ENCODE data around the gene EXT2. TPM values are rescaled to one million over a fixed set of nuclear protein-coding genes. Genes with fewer than 3 reads are reported as not detected.

The EXT2 gene
- total and polyA plus RNA-seq, 4 donors: 18.0 to 95.3 (median 45.9) TPM

DNA sequence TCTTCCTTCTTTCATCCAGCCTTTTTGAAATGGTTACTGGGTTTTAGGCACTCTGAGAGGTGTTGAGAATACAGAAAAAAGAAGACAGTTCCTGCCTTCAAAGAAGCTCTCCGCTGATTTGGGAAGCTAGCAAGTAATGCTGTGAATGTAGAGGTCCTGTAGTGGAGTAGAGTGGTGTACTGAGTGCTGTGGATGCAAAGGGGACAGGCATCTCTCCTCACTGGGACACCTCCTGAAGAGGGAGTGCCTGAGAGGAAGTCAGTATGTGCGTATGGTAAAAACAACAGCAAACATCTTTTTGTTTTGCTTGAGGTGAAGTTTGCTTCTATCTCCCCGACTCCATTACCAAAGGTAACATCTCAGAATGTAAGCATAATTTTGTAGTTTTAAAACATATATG is 77.5 kb downstream of the EXT2 start:
- no peak overlapping the region for H3K27ac ChIP-seq (ENCODE audit: low read depth in 1 of 2, low read length in 1 of 2)
- no peaks in the 10 kb centered on the region for H3K9me3 ChIP-seq (ENCODE audit: control insufficient read depth in 4 of 4, insufficient read depth in 3 of 4, low read length in 3 of 4)
- DNase-seq (no peak), ATAC-seq (ENCODE audit: insufficient read depth, low FRiP score) (no peak)
- no peak overlapping the region for H3K4me3 ChIP-seq
- H3K27me3 ChIP-seq (ENCODE audit: control insufficient read depth in 3 of 3, insufficient read depth in 3 of 3, low read length in 2 of 3): no peaks in the 10 kb centered on the region
- H3K36me3 ChIP-seq (ENCODE audit: control insufficient read depth in 4 of 4, insufficient read depth in 4 of 4, low read length in 4 of 4): peaks cover 0 to 8% (median 2%) of the 10 kb centered on the region in 4 donors
- WGBS, 2 donors: 95 to 96% methylated on average over 3 of the region's 3 CpGs
- peaks cover 0 to under 1% (median 0%) of the 10 kb centered on the region in 5 donors for H3K4me1 ChIP-seq (ENCODE audit: control insufficient read depth in 5 of 5, insufficient read depth in 5 of 5, low read length in 5 of 5)
- no peak overlapping the region for H3K9ac ChIP-seq (ENCODE audit: insufficient read depth in 1 of 2, low read length in 2 of 2)
- TF ChIP-seq, protein P1, sequence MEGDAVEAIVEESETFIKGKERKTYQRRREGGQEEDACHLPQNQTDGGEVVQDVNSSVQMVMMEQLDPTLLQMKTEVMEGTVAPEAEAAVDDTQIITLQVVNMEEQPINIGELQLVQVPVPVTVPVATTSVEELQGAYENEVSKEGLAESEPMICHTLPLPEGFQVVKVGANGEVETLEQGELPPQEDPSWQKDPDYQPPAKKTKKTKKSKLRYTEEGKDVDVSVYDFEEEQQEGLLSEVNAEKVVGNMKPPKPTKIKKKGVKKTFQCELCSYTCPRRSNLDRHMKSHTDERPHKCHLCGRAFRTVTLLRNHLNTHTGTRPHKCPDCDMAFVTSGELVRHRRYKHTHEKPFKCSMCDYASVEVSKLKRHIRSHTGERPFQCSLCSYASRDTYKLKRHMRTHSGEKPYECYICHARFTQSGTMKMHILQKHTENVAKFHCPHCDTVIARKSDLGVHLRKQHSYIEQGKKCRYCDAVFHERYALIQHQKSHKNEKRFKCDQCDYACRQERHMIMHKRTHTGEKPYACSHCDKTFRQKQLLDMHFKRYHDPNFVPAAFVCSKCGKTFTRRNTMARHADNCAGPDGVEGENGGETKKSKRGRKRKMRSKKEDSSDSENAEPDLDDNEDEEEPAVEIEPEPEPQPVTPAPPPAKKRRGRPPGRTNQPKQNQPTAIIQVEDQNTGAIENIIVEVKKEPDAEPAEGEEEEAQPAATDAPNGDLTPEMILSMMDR (IDR thresholded peaks at IDR 0.05; ENCODE audit: control extremely low read depth, extremely low read depth): no peak

DNA sequence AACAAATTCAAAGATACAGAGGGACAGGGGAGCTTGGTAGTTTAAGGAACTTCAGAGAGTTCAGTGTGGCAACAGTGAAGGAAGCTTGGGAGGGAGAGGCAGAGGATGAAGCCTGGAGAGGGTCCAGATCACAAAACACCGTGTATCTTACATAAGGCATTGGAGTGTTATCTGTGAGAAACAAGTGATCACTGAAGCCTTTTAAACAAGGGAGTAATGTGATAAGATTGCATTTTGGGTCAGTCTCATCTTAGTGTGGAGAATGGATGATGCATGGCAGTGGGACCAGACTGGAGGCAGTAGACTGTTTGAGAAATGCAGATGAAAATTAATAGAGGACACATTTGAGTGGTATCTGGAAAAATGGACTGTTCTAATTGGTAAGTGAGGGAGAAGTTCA is 79.4 kb downstream of the EXT2 start:
- no peak overlapping the region for H3K4me3 ChIP-seq
- H3K9me3 ChIP-seq (ENCODE audit: control insufficient read depth in 4 of 4, insufficient read depth in 3 of 4, low read length in 3 of 4): no peaks in the 10 kb centered on the region
- H3K27ac ChIP-seq (ENCODE audit: low read depth in 1 of 2, low read length in 1 of 2): no peak overlapping the region
- no peaks in the 10 kb centered on the region for H3K27me3 ChIP-seq (ENCODE audit: control insufficient read depth in 3 of 3, insufficient read depth in 3 of 3, low read length in 2 of 3)
- H3K36me3 ChIP-seq (ENCODE audit: control insufficient read depth in 4 of 4, insufficient read depth in 4 of 4, low read length in 4 of 4): peaks cover 0 to 8% (median 2%) of the 10 kb centered on the region in 4 donors
- 44 to 63% methylated on average over 1 of the region's 1 CpG for WGBS, 2 donors
- ATAC-seq (ENCODE audit: insufficient read depth, low FRiP score): no peak
- H3K9ac ChIP-seq (ENCODE audit: insufficient read depth in 1 of 2, low read length in 2 of 2): no peak overlapping the region
- peaks cover 0 to 6% (median 0%) of the 10 kb centered on the region in 5 donors for H3K4me1 ChIP-seq (ENCODE audit: control insufficient read depth in 5 of 5, insufficient read depth in 5 of 5, low read length in 5 of 5)
- no peak for DNase-seq
- TF ChIP-seq, protein P1 (IDR thresholded peaks at IDR 0.05; ENCODE audit: control extremely low read depth, extremely low read depth): no peak

DNA sequence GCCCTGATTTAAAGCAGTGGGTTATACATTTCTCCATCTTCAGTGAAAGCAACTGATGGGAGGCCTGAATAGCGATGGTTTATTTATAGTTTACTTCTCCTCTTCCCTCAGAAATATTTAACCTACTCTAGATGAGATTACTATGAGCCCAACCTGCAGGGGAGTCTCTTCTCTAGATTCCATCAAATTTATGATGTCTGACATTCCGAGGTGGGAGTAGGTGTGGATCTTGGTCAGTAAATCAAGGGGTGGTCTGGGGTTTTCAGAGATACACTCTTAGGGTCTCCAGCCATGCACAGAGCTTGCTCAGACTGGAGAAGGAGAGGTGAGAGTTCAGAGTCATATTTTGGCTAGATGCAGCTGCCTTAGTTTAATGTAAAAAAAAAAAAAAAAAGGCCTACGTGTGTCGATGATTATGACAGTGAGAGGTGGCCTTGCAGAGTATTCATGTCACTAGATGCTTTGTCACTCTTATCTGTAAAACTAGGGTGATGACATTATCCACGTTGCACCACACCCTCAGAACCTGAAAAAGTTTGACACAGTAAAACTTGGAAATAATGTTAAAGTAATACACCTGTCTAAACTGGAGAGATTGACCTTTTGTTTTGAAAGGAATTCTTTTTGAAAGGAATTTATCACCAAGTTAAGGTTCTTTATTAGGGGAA is 81.2 kb downstream of the EXT2 start:
- no peak overlapping the region for H3K27ac ChIP-seq (ENCODE audit: low read depth in 1 of 2, low read length in 1 of 2)
- ATAC-seq (ENCODE audit: insufficient read depth, low FRiP score): no peak
- TF ChIP-seq, protein P1 (IDR thresholded peaks at IDR 0.05; ENCODE audit: control extremely low read depth, extremely low read depth): no peak
- WGBS, 2 donors: 65 to 84% methylated on average over 5 of the region's 5 CpGs
- peaks cover 0 to 6% (median 0%) of the 10 kb centered on the region in 5 donors for H3K4me1 ChIP-seq (ENCODE audit: control insufficient read depth in 5 of 5, insufficient read depth in 5 of 5, low read length in 5 of 5)
- DNase-seq: no peak
- no peaks in the 10 kb centered on the region for H3K9me3 ChIP-seq (ENCODE audit: control insufficient read depth in 4 of 4, insufficient read depth in 3 of 4, low read length in 3 of 4)
- no peaks in the 10 kb centered on the region for H3K27me3 ChIP-seq (ENCODE audit: control insufficient read depth in 3 of 3, insufficient read depth in 3 of 3, low read length in 2 of 3)
- H3K9ac ChIP-seq (ENCODE audit: insufficient read depth in 1 of 2, low read length in 2 of 2): no peak overlapping the region
- peaks cover 0 to 5% (median 0%) of the 10 kb centered on the region in 4 donors for H3K36me3 ChIP-seq (ENCODE audit: control insufficient read depth in 4 of 4, insufficient read depth in 4 of 4, low read length in 4 of 4)
- H3K4me3 ChIP-seq: no peak overlapping the region
